ENCODE data around the gene ADAMTS17.
A peak's percentile ranks its signal among the peaks of the same experiment; 100 is the strongest.

Gene ADAMTS17

GRCh38 chr15:100221471-100222348, 120.1 kb downstream of the ADAMTS17 start:
- no peak for DNase-seq

- no peak for DNase-seq
These were observed 121.6 kb downstream of the ADAMTS17 start for GRCh38 chr15:100220058-100220768.

- DNase-seq, result peak; percentile 29
These were observed 123.3 kb downstream of the ADAMTS17 start for GRCh38 chr15:100218434-100218833.

- DNase-seq, result no peak
These were observed 125.6 kb downstream of the ADAMTS17 start for GRCh38 chr15:100216182-100216581.

- DNase-seq, result no peak
These were observed 126.0 kb downstream of the ADAMTS17 start for GRCh38 chr15:100215843-100216169.

GRCh38 chr15:100215031-100215842, 126.5 kb downstream of the ADAMTS17 start:
- no peak for DNase-seq

- peak; percentile 4 for DNase-seq
These were observed 129.6 kb downstream of the ADAMTS17 start for GRCh38 chr15:100211855-100212850.

GRCh38 chr15:100210338-100210737, 131.4 kb downstream of the ADAMTS17 start:
- DNase-seq, result no peak

- DNase-seq, result no peak
These were observed 132.7 kb downstream of the ADAMTS17 start for GRCh38 chr15:100208921-100209603.

GRCh38 chr15:100207053-100207452, 134.7 kb downstream of the ADAMTS17 start:
- DNase-seq, result no peak

GRCh38 chr15:100206643-100207042, 135.1 kb downstream of the ADAMTS17 start:
- DNase-seq, result no peak

GRCh38 chr15:100205549-100206295, 136.1 kb downstream of the ADAMTS17 start:
- no peak for DNase-seq

GRCh38 chr15:100204771-100205170, 137.0 kb downstream of the ADAMTS17 start:
- DNase-seq, result no peak

GRCh38 chr15:100204211-100204610, 137.6 kb downstream of the ADAMTS17 start:
- DNase-seq, result no peak

GRCh38 chr15:100202309-100202960, 139.3 kb downstream of the ADAMTS17 start:
- no peak for DNase-seq

- no peak for DNase-seq
These were observed 140.1 kb downstream of the ADAMTS17 start for GRCh38 chr15:100201376-100202280.

- no peak for DNase-seq
These were observed 141.4 kb downstream of the ADAMTS17 start for GRCh38 chr15:100200287-100200880.

GRCh38 chr15:100199711-100200286, 142.0 kb downstream of the ADAMTS17 start:
- DNase-seq, result no peak

Data from fibroblast of skin of scalp (primary cell).